ENCODE data around the gene PTH2. TPM values are rescaled to one million over a fixed set of nuclear protein-coding genes. Genes with fewer than 3 reads are reported as not detected.

Gene PTH2
- total RNA-seq, 2 experiments from 2014 or later, result not detected

GRCh38 chr19:49425178-49425577 is 1.9 kb upstream of the PTH2 start, which contains the start of gene GFY:
TSS of gene GFY (plus strand) at chr19:49425388. CDS start at chr19:49426431, 1,043 bp downstream.
- peaks cover 92% of the 10 kb centered on the region for H3K27me3 Mint-ChIP-seq
- no peaks in the 10 kb centered on the region for H3K9me3 Mint-ChIP-seq (ENCODE audit: low read depth)

GRCh38 chr19:49423985-49424303 is 703 bp upstream of the PTH2 start:
- H3K4me3 Mint-ChIP-seq, result peak overlapping the region; percentile 24
- DNase-seq (no peak), ATAC-seq (no peak)
- H3K9me3 Mint-ChIP-seq (ENCODE audit: low read depth), result no peaks in the 10 kb centered on the region
- H3K27me3 Mint-ChIP-seq, result peaks cover 93% of the 10 kb centered on the region
- CTCF ChIA-PET, result interaction anchor here (0.9 to 7.4 kb wide), 4 partner anchors 13 to 52 kb away, joined by 3 to 52 read pairs (median 10); no protein-coding TSS in a partner anchor
- H3K27ac Mint-ChIP-seq, result no peak overlapping the region
- peaks cover 46% of the 10 kb centered on the region for H3K4me1 Mint-ChIP-seq
- peaks cover 2% of the 10 kb centered on the region for H3K36me3 Mint-ChIP-seq

More at GRCh38 chr19:49425178-49425577, 1.9 kb upstream of the PTH2 start, which contains the start of gene GFY:
- DNase-seq (no peak), ATAC-seq (no peak)
- CTCF ChIA-PET, result interaction anchor here (0.7 to 7.4 kb wide), 13 partner anchors 8 to 51 kb away, joined by 3 to 52 read pairs (median 4); partner anchors contain the start of gene KASH5
- H3K4me3 Mint-ChIP-seq, result no peak within 1 kb of the TSS
- no peak within 1 kb of the TSS for H3K27ac Mint-ChIP-seq
- peaks cover 2% of the 10 kb centered on the region for H3K36me3 Mint-ChIP-seq
- H3K4me1 Mint-ChIP-seq, result peaks cover 46% of the 10 kb centered on the region

- DNase-seq (peak; percentile 77), ATAC-seq (peak; percentile 84)
- Mint-ChIP-seq H3K27me3 (peaks cover 93% of the 10 kb centered on the region), H3K27ac (peak overlapping the region; percentile 52), H3K36me3 (peaks cover 2% of the 10 kb centered on the region), H3K9me3 (ENCODE audit: low read depth) (no peaks in the 10 kb centered on the region), H3K4me3 (peak overlapping the region; percentile 66), H3K4me1 (peaks cover 35% of the 10 kb centered on the region)
- CTCF ChIA-PET, result interaction anchor here (0.6 to 7.4 kb wide), 14 partner anchors 8 to 195 kb away, joined by 3 to 52 read pairs (median 4); partner anchors contain the start of gene PIH1D1
Observed at GRCh38 chr19:49422407-49423070, 702 bp downstream of the PTH2 start.

GRCh38 chr19:49421878-49422202 is 1.4 kb downstream of the PTH2 start:
- peak overlapping the region; percentile 2 for H3K4me3 Mint-ChIP-seq

GRCh38 chr19:49421039-49421877 is 2.0 kb downstream of the PTH2 start:
- ATAC-seq, result peak; percentile 37

More at GRCh38 chr19:49421878-49422202, 1.4 kb downstream of the PTH2 start:
- Mint-ChIP-seq H3K27me3 (peaks cover 92% of the 10 kb centered on the region), H3K27ac (no peak overlapping the region), H3K36me3 (peaks cover 2% of the 10 kb centered on the region), H3K9me3 (ENCODE audit: low read depth) (no peaks in the 10 kb centered on the region), H3K4me1 (peaks cover 30% of the 10 kb centered on the region)
- CTCF ChIA-PET, result interaction anchor here (0.6 to 7.4 kb wide), 14 partner anchors 8 to 194 kb away, joined by 3 to 52 read pairs (median 4); partner anchors contain the start of gene PIH1D1
- no peak for ATAC-seq
- DNase-seq, result no peak

GRCh38 chr19:49420227-49420626 is 3.0 kb downstream of the PTH2 start:
- no peaks in the 10 kb centered on the region for H3K9me3 Mint-ChIP-seq (ENCODE audit: low read depth)
- peaks cover 2% of the 10 kb centered on the region for H3K36me3 Mint-ChIP-seq
- no peak overlapping the region for H3K4me3 Mint-ChIP-seq
- DNase-seq (no peak), ATAC-seq (no peak)
- peaks cover 24% of the 10 kb centered on the region for H3K4me1 Mint-ChIP-seq
- CTCF ChIA-PET, result interaction anchor here (0.7 to 6.6 kb wide), 5 partner anchors 11 to 75 kb away, joined by 3 to 23 read pairs (median 4); no protein-coding TSS in a partner anchor
- no peak overlapping the region for H3K27ac Mint-ChIP-seq
- peaks cover 79% of the 10 kb centered on the region for H3K27me3 Mint-ChIP-seq

More at GRCh38 chr19:49421039-49421877, 2.0 kb downstream of the PTH2 start:
- peak; percentile 56 for DNase-seq
- H3K27ac Mint-ChIP-seq, result no peak overlapping the region
- peaks cover 2% of the 10 kb centered on the region for H3K36me3 Mint-ChIP-seq
- H3K27me3 Mint-ChIP-seq, result peaks cover 89% of the 10 kb centered on the region
- CTCF ChIA-PET, result interaction anchor here (0.8 to 7.4 kb wide), 13 partner anchors 7 to 193 kb away, joined by 3 to 52 read pairs (median 4); partner anchors contain the start of gene KASH5
- H3K4me1 Mint-ChIP-seq, result peaks cover 24% of the 10 kb centered on the region
- no peaks in the 10 kb centered on the region for H3K9me3 Mint-ChIP-seq (ENCODE audit: low read depth)
- H3K4me3 Mint-ChIP-seq, result peak overlapping the region; percentile 2

GRCh38 chr19:49419173-49419572 is 4.1 kb downstream of the PTH2 start:
- no peak overlapping the region for H3K27ac Mint-ChIP-seq

GRCh38 chr19:49418511-49418910 is 4.7 kb downstream of the PTH2 start:
- H3K36me3 Mint-ChIP-seq, result peaks cover under 1% of the 10 kb centered on the region
- no peak overlapping the region for H3K4me3 Mint-ChIP-seq
- ATAC-seq, result no peak
- H3K4me1 Mint-ChIP-seq, result peaks cover 18% of the 10 kb centered on the region
- DNase-seq, result no peak
- no peaks in the 10 kb centered on the region for H3K9me3 Mint-ChIP-seq (ENCODE audit: low read depth)
- H3K27ac Mint-ChIP-seq, result no peak overlapping the region
- CTCF ChIA-PET, result interaction anchor here (0.7 to 6.6 kb wide), 6 partner anchors 9 to 152 kb away, joined by 3 to 23 read pairs (median 8); no protein-coding TSS in a partner anchor
- H3K27me3 Mint-ChIP-seq, result peaks cover 62% of the 10 kb centered on the region

More at GRCh38 chr19:49419173-49419572, 4.1 kb downstream of the PTH2 start:
- Mint-ChIP-seq H3K4me3 (no peak overlapping the region), H3K4me1 (peaks cover 24% of the 10 kb centered on the region), H3K9me3 (ENCODE audit: low read depth) (no peaks in the 10 kb centered on the region), H3K36me3 (peaks cover 2% of the 10 kb centered on the region), H3K27me3 (peaks cover 68% of the 10 kb centered on the region)
- CTCF ChIA-PET, result interaction anchor here (0.7 to 6.6 kb wide), 6 partner anchors 10 to 153 kb away, joined by 3 to 23 read pairs (median 8); no protein-coding TSS in a partner anchor
- ATAC-seq, result no peak
- no peak for DNase-seq

GRCh38 chr19:49417088-49417487 is 6.2 kb downstream of the PTH2 start:
- H3K27ac Mint-ChIP-seq, result no peak overlapping the region
- H3K9me3 Mint-ChIP-seq (ENCODE audit: low read depth), result no peaks in the 10 kb centered on the region
- CTCF ChIA-PET, result interaction anchor here (1.2 to 6.6 kb wide), 5 partner anchors 8 to 26 kb away, joined by 5 to 23 read pairs (median 11); partner anchors contain the start of gene GFY
- peaks cover 51% of the 10 kb centered on the region for H3K27me3 Mint-ChIP-seq
- peaks cover 11% of the 10 kb centered on the region for H3K4me1 Mint-ChIP-seq
- no peaks in the 10 kb centered on the region for H3K36me3 Mint-ChIP-seq
- ATAC-seq (no peak), DNase-seq (no peak)
- no peak overlapping the region for H3K4me3 Mint-ChIP-seq

- Mint-ChIP-seq H3K36me3 (no peaks in the 10 kb centered on the region), H3K27ac (no peak overlapping the region), H3K9me3 (ENCODE audit: low read depth) (no peaks in the 10 kb centered on the region), H3K4me1 (peaks cover 12% of the 10 kb centered on the region), H3K4me3 (no peak overlapping the region), H3K27me3 (peaks cover 38% of the 10 kb centered on the region)
- no peak for ATAC-seq
- DNase-seq, result no peak
- CTCF ChIA-PET, result no interaction called here
Observed at GRCh38 chr19:49415810-49416200, 7.4 kb downstream of the PTH2 start.

- H3K27me3 Mint-ChIP-seq, result peaks cover 33% of the 10 kb centered on the region
- no peak for ATAC-seq
- no peaks in the 10 kb centered on the region for H3K9me3 Mint-ChIP-seq (ENCODE audit: low read depth)
- CTCF ChIA-PET, result no interaction called here
- DNase-seq, result no peak
- no peaks in the 10 kb centered on the region for H3K36me3 Mint-ChIP-seq
- H3K4me3 Mint-ChIP-seq, result no peak overlapping the region
- H3K4me1 Mint-ChIP-seq, result peaks cover 13% of the 10 kb centered on the region
- H3K27ac Mint-ChIP-seq, result no peak overlapping the region
Observed at GRCh38 chr19:49415102-49415809, 8.0 kb downstream of the PTH2 start.

GRCh38 chr19:49414256-49414655 is 9.0 kb downstream of the PTH2 start:
- CTCF ChIA-PET, result interaction anchor here (1.1 to 1.4 kb wide), 3 partner anchors 8 to 56 kb away, joined by 4 to 5 read pairs (median 5); no protein-coding TSS in a partner anchor
- H3K27ac Mint-ChIP-seq, result no peak overlapping the region
- H3K27me3 Mint-ChIP-seq, result peaks cover 23% of the 10 kb centered on the region

More at GRCh38 chr19:49414256-49414655, 9.0 kb downstream of the PTH2 start:
- Mint-ChIP-seq H3K36me3 (no peaks in the 10 kb centered on the region), H3K4me1 (peaks cover 23% of the 10 kb centered on the region), H3K9me3 (ENCODE audit: low read depth) (no peaks in the 10 kb centered on the region), H3K4me3 (no peak overlapping the region)
- ATAC-seq (no peak), DNase-seq (no peak)
